Measurements from ENCODE around the gene CCDC73.
"Not testable (repeated sequence)": the region's sequence is repeated elsewhere in the genome, so short reads cannot be mapped to it uniquely, and the experiment has no call there.

Gene CCDC73

DNA sequence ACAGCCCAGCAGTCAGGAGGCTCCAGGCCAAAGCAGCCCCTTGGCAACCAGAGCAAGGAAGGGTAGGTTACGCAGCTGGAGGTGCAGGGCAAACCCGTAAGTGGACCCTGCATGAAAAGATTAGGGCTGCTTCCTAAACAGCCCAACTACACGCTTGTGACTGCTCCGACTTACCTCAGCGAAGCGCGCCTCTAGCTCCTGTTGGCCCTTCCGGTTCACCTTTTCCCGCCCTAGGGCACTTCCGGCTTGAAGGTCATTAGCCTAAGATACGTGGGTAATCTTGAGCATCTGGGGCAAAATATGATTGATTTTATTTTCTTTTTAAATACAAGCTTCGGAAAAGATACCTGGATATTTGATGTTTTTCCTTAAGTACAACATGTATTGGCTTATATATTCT is at the start of gene CCDC73:
Gene CCDC73 (minus strand): TSS at position 224 of the 400 bp plus-strand sequence. CDS start 34,419 bp downstream, outside the sequence.
- no peak for DNase-seq

DNA sequence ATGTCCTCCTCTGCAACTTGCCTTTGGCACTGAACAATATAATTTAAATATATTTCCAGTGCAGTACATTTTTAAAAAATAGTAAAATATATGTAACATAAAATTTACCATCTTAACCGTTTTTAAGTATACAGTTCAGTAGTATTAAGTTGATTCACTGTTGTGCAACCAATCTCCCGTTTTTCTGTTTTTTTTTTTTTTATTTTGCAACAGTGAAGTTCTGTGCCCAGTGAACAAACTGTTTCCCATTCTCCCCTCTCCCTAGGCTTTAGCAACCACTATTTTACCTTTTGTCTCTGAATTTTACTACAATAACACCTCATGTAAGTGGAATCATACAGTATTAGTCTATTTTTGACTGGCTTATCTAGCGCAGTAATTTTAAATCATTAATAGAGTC is 49.1 kb upstream of the CCDC73 start:
- DNase-seq = no peak

DNA sequence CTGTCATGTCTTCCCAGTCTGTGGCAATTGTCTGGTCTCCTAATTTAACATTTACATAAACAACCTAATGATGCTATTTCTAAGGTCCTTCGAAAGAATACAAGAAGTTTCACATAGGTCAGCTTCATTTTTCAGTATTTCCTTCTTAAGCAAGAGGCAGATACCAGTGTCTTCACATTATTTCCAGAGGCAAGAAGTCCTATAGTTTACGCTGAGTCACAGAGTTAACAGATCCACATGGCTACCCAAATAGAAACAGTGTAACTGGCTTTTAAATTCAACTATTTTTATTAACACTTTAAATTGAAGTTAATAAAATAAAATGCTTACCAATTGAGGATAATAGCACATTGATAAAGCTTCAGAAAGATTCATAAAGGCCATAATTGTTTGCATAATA is 46.1 kb upstream of the CCDC73 start:
- DNase-seq = no peak

DNA sequence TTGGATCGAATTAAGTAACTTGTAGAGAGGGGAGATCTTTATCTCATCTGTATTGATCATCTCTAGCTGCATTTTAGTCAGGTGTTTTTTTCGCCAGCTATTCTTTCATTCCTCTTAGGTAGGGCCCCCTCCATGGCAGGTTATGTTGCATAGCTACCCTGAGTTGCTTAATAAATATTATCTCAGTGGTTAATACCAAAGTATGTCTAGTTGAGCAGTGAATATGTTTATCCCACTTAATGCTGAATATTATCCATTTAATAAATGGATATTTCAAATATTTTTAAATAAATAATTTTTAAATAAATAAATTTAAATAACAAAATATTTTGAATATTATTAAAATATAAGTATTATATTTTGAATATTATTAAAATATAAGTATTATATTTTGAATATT is 44.8 kb upstream of the CCDC73 start:
- no peak for DNase-seq

DNA sequence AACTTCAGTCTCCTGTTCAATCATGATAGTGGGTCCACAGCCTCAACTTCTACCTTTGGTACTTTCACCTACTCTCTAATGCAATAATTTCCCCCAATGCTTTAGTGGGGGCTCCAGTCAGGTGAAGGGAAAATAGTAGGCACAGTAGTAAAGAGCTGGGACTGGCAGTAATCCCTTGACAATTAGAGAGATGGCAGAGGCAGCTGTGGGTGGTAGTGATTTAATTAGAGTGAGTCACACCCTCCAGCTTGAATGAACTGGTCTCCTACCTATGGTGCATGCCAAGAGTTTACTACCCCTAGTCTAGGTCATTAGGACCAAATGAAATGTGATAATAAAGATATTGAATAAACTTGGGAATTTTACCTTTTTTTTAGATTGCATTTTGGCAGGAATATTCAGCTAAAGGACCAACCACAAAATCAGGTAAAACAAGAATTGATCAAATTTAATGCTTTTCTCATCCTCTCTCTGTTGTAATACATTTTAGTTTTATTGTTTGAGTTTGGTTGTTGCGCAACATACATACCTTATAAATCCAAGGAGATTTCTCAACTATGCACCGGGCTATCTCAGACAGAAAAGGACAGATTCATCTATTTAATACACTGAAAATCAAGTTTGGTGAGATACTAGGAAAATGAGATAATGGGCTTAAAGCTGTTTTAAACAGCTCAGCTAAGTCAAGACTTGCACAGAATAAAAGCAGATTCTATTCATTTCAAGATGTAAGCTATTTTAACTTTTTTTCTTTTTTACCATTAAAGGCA is 44.2 kb upstream of the CCDC73 start:
- no peak for DNase-seq

DNA sequence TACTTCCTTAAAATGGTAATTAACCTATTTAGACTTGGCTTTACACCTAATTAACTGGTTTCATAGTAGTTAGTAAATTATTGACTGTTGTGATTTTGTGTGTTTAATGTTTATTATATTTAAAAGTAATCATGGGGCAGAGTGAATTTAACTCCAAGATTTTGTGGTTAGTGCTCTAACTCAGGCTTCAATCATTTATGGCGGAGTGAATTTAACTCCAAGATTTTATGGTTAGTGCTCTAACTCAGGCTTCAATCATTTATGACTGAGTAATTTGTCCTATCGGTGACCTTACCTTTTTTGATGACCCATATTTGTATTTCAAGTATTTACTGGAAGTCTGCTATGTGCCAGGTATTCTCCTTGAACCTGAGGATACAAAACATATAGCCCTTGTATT is 42.5 kb upstream of the CCDC73 start:
- DNase-seq = no peak

DNA sequence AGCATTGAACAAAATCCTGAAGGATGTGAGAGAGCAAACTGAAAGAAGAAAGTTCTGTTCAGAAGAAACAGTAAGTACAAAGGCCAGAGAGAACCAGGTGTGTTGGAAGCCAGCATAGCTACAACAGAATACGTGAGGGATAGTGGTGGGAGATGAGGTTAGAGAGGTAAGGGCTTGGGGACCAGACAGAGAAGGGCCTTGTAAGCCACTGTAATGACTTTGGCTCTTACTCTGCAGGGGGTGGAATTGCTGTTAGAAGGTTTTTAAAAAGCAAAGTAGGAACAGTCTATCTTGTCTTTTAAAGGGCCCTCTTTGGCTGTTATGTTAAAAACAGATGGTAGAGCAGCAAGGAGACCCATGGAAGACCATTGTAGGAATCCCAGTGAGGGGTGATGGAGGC is 39.5 kb upstream of the CCDC73 start:
- DNase-seq = no peak

DNA sequence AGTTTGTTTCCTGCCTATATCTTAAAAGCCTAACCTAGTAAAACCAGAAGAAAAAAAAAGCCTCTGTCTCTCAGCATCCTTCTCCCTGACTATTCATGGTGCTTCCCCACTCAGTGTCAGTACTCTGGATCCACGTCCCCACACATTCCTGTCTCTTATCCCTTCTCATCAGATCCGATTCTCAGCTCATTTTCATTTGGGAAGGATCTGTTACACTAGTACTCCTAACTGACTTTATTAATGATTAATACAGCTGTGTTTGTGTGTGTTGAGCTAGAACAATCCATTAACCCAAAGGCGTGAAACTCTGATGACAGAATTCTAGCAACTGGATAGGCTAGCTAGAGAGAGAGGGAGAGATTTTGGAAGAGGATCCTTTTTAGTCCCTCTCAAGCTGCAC is 36.8 kb upstream of the CCDC73 start:
- no peak for DNase-seq

DNA sequence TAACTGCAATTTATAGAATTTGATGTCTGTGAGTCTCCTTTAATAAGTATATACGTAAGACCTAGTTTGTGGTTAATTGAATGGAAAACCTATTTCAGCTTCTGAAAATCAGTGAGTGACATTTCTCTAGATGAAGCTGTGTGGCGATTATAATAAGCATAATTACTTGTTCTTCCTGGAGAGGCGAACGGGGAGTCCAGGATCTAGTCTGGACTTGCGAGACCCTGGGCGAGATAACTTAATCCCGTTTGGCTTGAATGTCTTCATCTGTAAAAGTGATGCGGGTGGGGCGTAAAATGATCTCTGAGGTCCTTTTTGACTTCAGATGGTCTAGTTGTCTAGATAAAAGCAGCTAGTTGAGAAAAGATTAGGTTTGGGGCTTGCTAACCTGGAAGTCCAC is 36.3 kb upstream of the CCDC73 start:
- DNase-seq = no peak

DNA sequence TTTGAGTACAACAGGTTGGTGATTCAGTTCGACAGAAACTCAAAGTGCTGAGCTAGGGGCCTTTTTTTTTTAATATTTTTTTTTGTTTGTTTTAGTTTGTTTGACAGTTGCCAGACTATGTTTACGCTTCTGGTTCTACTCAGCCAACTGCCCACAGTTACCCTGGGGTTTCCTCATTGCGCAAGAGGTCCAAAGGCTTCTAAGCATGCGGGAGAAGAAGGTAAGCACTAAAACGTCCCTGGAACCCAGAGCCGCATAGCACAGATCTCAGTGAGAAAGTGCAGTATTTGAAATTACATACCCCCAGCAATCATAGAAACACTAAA is 35.9 kb upstream of the CCDC73 start:
- DNase-seq = no peak

DNA sequence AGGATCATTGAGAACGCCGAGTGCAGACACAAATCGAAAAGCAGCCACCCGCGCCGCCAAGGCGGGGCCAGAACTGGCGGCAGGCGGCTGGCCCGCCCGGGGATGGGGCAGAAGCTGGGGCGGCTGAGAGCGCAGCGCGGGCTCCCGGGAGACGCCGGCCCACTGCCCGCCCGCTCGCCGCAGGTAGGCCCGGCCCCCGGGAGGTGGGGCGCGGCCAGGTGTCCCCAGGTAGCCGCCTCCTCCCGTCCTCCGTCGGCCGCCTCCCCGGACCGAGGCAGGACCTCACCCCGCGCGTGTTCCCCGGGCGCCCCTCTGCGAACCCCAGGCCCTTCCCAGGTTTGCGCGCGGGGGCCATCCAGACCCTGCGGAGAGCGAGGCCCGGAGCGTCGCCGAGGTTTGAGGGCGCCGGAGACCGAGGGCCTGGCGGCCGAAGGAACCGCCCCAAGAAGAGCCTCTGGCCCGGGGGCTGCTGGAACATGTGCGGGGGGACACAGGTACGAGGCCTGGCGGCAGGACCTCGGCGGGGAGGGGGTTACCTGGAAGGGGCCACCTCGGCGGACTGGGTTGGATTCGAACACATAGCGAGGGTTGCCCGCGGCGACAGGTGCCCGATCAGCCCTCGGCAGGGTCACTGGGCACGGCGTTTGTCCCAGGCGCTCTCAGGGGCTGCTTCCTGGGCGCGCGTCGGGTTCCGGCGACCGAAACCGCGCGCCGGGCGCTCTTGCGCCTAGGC is 35.4 kb upstream of the CCDC73 start, which contains the start of gene PRRG4:
Gene PRRG4 (plus strand): TSS at position 248 of the 733 bp plus-strand sequence. CDS start 603 bp downstream, outside the sequence.
- peak; percentile 58 to 70 for DNase-seq

DNA sequence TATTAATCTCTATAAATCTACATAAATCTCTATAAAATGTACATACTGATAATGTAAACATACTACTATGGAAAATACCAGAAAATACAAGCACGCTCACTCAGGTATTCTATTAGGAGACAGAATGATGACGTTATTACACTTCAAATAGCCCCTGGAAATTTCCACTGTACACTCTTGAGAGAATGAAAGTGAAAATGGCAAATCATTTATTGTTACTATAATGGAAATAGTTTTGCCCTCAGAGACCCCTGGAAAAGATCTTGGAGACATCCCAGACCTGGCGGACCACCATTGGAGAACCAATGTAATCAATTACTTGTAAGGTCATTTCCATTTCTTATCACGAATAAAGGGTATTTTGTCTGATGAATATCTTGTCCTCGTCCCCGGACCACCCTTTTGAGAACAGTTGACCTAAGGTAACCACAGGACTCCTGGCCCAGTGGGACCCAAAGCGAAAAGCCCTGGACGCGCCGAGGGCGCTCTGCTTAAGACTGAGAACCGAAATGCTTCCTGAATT is 34.8 kb upstream of the CCDC73 start:
- no peak for DNase-seq

DNA sequence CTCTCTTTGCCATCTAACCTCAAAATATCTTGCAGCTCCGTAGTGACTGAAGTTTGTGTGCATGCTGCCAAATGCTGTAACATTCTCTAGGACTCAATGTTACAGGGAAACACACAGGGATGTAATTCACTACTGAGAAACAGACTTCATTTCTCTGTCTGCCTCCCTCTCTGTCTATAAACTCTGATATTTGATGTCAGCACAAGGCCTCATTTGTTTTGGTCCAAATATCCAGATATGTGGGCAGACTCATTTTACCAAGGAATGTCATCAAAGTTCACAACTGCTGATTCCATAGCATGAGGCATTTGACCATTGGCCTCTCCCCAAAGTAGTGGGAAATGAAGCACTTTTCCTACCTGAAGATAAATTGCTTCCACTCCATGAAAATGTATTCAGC is 32.8 kb upstream of the CCDC73 start:
- DNase-seq = no peak

DNA sequence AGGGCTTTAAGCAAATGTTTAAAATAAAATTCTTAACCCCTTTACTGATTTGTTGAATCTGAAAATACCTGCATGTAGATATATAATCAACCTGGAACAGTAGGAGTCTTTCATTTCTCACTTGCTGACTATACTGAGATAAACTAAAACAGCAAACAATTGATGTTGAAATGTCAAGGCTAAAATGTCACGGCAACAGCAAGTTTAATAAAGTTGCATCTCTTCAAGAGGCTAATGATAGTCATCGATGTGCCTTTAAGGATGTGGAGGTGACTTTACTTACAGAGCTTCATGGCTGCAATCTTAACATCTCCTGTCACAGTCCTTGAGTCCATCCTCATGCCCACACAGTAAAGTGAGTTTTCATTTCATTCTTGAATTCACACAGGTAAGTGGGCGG is 31.7 kb upstream of the CCDC73 start:
- DNase-seq = no peak

DNA sequence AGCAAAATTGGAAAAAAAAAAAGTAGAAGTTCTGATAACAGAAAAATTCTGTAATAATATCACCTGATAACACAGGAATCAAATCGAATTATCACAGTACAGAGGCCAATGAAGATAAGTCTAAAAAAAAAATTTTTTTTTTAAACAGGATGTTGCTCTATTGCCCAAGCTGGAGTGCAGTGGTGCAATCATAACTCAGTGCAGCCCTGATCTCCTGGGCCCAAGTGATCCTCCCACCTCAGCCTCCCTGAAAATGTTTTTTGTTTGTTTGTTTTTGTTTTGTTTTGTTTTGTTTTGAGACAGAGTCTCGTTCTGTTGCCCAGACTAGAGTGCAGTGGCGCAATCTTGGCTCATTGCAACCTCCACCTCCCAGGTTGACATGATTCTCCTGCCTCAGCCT is 29.2 kb upstream of the CCDC73 start:
- DNase-seq = not testable (repeated sequence)

DNA sequence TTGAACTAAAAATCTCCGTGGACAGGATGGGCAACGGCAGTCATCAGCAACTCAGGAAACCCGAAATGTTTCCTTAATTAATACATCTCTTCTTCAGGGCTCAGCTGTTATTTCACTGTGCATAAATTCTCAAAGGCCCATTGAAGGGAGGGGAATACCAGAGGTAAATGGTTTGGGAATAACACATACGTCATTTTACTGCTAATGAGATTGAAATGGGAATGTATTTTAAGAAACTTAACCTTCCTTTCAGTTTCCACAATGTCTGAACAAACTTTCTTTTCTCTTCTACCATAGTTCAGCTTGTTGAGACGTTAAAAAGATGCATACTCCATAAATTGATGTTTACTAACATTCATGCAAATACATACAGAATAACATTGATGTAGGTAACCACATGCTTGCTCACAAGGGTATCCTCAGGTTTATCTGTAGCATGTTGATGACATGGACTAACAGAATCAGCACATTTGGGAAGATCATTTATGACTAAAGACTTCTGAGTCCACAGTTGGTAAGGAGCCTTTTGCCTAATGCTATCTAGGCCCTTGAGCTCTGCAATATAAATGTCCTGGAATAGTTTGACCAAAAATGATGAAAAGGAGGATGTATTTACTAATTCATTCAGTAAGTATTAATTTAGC is 27.6 kb upstream of the CCDC73 start:
- DNase-seq = no peak

DNA sequence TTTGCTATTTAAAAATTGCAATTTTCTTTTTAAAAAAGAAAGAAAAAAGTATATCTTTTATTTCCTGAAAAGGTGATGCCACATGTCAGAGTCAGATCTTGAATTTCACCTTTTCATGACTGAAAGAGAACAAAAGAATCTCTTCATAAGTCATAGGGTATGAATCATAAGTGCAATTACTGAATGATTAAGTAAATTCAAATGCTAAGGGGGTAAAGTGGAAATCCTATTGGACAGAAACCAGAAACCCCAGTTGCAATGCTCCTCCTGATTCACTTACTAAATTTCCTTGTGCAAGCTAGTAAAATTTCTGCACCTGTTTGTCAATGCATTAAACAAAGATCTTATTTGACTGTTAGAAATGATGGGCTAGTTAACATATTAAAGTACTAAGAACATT is 27.1 kb upstream of the CCDC73 start:
- no peak for DNase-seq

DNA sequence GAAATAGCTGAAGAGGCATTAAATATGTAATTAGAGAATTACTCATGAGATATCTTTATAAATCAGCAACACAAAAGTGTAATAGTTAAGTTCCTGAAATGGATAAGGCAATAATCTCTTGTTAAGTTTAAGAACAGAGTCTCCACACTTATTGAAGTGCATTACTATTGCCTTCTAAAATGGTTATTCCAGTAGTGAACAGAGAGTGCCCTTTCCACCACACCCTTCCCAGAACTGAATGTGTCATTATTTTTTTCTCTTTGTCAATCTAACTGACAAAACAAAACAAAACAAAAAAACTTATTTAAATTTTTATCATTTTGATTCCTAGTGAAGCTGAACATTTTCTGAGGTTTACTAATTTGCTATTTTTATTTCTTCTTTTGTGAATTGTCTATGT is 26.0 kb upstream of the CCDC73 start:
- DNase-seq = no peak

DNA sequence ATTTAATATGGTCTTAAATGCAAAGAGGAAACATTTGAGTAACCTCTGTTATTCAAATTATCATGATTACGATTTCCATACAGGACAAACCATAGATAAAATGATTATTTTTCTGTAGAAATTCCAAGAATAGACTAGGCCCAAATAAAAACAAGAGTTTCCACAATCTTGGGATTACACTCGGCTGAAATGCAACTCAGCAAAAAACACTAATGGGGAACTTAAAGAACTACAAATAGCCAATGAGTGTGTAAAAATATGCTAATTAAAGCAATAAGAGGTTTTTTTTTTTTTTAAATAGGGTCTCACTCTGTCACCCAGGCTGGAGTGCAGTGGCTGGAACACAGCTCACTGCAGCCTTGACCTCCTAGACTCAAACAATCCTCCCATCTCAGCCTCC is 24.7 kb upstream of the CCDC73 start:
- DNase-seq = no peak

DNA sequence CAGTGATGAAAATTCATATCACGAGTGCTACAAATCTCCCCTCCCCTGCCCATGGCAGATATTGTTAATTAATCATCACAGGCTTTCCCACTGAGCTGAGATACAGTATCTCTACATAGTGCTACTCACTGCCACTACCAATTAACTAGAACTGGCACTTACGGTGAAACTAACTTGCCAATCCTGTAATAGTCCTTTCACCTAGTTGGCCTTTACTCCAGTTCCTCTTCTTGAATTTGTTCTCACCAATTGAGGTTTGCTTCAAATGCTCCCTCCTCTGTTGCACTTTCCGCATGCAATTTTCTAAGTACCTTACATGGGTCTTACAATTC is 23.4 kb upstream of the CCDC73 start:
- no peak for DNase-seq

DNA sequence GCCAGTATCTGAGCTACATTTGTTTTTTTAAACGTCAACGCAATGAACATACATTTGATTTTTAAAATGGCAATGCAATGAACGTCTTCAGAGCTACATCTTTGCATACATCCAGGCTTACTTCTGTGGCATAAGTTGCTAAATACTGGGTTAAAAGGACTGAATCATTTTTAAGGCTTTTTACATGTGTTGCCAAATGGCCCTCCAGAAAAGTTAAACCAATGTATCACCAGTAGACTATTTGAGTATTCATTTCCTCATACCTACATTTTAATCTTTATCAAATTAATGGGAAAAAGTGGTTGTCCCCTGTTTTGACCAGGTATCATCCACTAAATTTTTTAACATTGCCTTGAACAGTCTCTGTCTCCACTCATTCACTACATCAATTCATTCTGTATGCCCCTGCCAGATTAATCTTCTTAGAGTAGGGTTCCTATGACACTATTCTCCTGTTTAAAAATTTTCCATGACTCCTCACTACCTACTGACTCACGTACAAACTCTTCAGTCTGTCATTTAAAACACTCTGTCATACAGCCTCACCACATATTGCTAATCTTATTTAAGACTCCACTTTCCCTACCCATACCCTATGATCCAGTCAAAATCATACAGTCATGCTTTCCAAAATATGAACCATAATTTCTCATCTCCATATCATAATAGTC is 22.9 kb upstream of the CCDC73 start:
- DNase-seq = no peak

DNA sequence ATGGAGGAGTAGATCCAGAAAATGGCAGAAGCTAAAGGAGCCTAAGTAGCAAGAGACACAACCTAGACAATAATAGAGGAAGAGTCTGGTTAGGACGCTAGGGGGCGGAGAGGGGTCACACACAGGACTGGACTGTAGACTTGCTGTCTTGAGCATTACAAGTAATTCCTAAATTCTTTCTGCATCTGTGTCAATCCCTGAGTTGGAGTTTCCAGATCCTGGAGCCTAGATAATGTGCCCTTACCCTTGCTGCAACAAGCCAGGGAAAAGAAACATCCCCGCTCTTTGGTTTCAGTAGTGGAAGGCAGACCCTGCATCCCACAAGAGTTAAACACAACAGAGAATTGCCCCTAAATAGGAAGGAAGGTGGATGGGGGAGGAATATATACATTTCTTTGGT is 14.9 kb upstream of the CCDC73 start:
- peak; percentile 64 to 74 for DNase-seq

DNA sequence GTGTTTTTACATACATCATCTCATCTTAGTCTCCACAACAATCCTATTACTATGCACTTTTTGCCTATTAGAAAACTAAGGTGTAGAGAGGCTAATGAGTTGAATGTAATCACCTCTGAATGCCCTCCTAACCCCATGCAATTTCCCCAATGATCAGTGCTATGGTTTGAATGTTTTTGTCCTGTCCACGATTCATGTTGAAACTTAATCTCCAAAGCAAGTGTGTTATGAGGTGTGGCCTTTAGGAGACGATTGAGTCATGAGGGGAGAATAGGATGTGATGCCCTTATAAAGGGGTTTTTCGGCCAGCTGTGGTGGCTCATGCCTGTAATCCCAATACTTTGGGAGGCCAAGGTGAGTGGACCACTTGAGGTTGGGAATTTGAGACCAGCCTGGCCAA is 2.0 kb upstream of the CCDC73 start:
- DNase-seq = no peak

Data from activated CD4-positive, alpha-beta T cell treated with anti-CD3 and anti-CD28 coated beads, Interleukin-2, amount 50 U/mL, for 48 hours (primary cell).